Fibroblast of pulmonary artery (primary cell): ENCODE data around the gene TMEM107.
A peak's percentile ranks its signal among the peaks of the same experiment; 100 is the strongest.

ENCODE experiments used
- DNase-seq: peaks from one replicate; pipeline ENCODE4 v3.0.0-alpha.2; 2010; ENCODE audit warnings: low read depth
- H3K4me3 ChIP-seq: replicated peaks from 2 replicates; pipeline ENCODE4 v1.5.1; 2011; ENCODE audit warnings: low read depth, mild to moderate bottlenecking, control low read depth, low read length, moderate library complexity
- CTCF ChIP-seq: IDR thresholded peaks from 2 replicates; pipeline ENCODE4 v1.5.1; 2011; ENCODE audit warnings: mild to moderate bottlenecking, control low read depth, low read length, inconsistent platforms; ENCODE audit errors: missing control alignments

The TMEM107 gene

DNA sequence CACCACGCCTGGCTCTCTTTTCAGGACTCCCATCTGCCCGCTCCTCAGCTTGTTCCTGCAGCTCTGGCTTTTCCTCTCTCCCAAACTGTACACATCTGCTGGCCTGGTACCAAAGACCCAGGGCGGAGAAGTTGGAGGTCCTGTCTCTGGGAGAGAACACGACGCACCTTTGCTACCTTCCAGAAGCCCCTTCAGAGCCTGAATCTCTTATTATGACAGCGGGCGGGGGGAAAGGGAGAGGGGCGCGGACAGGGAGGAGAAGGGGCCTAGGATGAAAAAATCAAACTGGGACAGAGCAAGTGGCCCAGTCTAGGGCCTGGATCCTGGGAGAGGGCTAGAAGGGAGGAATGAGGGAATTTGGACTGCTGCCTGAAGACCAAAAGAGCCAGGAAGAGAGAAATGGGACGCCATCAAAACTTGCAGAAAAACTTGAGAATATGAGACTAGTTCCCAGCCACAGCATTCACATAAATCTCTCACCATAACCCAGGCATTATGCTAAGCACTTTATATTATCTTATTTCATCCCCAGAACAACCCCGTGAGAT is 21.5 kb downstream of the TMEM107 start:
- peak; percentile 50 for DNase-seq
- peak overlapping the region; percentile 79 for H3K4me3 ChIP-seq
- no peak for TF ChIP-seq CTCF

- peak; percentile 100 for DNase-seq
- TF ChIP-seq CTCF: no peak
- H3K4me3 ChIP-seq: peak overlapping the region; percentile 79
Observed at GRCh38 chr17:8153957-8154607, 22.1 kb downstream of the TMEM107 start.

- peak overlapping the region; percentile 57 for H3K4me3 ChIP-seq
- TF ChIP-seq CTCF: no peak
- peak; percentile 98 for DNase-seq
Observed at GRCh38 chr17:8153525-8153956, 22.6 kb downstream of the TMEM107 start.

DNA sequence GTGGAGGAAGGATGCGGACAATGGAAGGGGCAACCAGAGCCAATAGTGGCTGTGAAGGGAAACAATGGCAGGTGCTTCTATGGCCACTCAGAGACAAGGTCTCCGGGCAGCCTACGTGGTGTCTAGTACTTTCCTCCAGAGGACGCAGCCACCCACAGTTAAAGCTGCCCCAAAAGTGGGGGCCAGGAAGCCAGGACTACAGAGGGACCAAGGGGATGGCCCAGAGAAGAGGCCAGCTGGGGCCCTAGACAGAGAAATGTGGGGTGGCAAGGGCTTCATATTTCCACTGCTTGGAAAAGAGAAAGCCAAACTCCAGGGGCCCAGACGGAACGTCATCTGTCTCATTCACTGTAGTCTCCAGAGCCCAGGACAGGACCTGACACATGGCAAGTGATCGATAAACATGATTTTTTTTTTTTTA is 23.1 kb downstream of the TMEM107 start:
- TF ChIP-seq CTCF: no peak
- peak overlapping the region; percentile 85 for H3K4me3 ChIP-seq
- no peak for DNase-seq

GRCh38 chr17:8152112-8152775 is 23.9 kb downstream of the TMEM107 start, which contains the start of gene PER1:
Gene PER1, minus strand, starts transcription at chr17:8152404. Its CDS starts 1,698 bp downstream, at chr17:8150706.
- TF ChIP-seq CTCF: no peak
- peak within 1 kb of the TSS; percentile 85 for H3K4me3 ChIP-seq
- peak; percentile 98 for DNase-seq

GRCh38 chr17:8151641-8152111 is 24.5 kb downstream of the TMEM107 start:
- DNase-seq: peak; percentile 73
- H3K4me3 ChIP-seq: peak overlapping the region; percentile 85
- no peak for TF ChIP-seq CTCF
